Stimulated activated CD4-positive, alpha-beta T cell treated with anti-CD3 and anti-CD28 coated beads, Interleukin-15, amount 100 ng/mL, for 48 hours (primary cell): ENCODE measurements around the gene CLUH.
A peak's percentile ranks its signal among the peaks of the same experiment; 100 is the strongest.

Source experiments
- DNase-seq, 2 donors: peaks; one replicate each; pipeline ENCODE4 v3.0.0-alpha.2; 2020; ENCODE audit warnings: low read depth in 2 of 2

CLUH gene

DNA sequence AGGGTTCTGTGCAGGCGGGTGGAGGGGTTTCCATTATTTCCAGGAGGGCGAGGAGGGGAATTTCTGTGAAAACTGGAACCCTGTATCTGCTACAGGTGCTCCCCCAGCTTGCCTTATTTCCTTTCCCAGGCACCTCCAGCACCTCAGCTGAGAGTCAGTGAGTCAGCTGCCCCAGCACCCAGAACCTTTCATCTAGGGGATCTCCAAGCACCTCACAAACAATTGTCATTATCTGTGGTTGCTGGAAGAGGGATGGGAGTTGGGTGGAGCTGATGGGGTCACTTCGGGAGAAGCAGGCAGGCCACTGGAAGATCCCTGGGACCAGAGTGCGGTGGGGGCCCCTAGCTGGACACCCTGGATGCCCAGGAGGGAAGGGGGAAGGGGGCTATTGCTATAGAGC, 10.0 kb upstream of the CLUH start:
- DNase-seq: no peak

- no peak for DNase-seq
Measured at GRCh38 chr17:2719861-2720260, 8.3 kb upstream of the CLUH start.

DNA sequence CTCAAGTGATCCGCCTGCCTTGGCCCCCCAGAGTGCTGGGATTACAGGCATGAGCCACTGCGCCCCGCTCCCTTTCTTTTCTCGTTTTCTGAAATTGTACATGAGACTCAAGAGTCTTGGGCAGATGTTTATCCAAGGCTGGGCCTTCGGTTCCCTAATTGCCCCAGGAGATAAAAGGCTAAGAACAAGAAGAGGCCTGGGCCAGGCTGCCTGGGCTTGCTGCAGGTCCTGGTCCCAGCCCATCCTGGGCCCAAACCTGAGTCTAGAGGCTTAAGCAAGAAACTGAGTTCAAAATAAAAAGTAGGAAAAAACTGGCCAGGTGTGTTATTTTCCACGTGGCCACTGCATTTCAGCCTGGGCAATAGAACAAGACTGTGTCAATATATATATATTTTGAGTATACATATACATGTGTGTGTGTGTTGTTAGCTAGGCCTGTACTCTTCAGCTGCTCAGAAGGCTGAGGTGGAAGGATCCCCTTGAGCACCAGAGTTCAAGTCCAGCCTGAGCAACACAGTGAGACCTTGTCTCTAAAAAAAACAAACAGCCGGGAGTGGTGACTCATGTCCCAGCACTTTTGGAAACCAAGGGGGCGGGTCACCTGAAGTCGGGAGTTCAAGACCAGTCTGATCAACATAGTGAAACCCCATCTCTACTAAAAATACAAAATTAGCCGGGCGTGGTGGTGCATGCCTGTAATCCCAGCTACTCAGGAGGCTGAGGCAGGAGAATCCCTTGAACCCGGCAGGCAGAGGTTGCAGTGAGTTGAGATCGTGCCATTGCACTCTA, 6.8 kb upstream of the CLUH start:
- no peak for DNase-seq

GRCh38 chr17:2716649-2717048, 5.1 kb upstream of the CLUH start:
- DNase-seq: no peak

- no peak for DNase-seq
Measured at GRCh38 chr17:2713881-2714280, 2.3 kb upstream of the CLUH start.

GRCh38 chr17:2712300-2713043, 908 bp upstream of the CLUH start:
- DNase-seq: no peak

- DNase-seq: peak in 1 of 2 donors; percentile 32
Measured at GRCh38 chr17:2710803-2711607, 559 bp downstream of the CLUH start.

- no peak for DNase-seq
Measured at GRCh38 chr17:2710071-2710802, 1.3 kb downstream of the CLUH start.

GRCh38 chr17:2709183-2709661, 2.3 kb downstream of the CLUH start:
- DNase-seq: no peak

GRCh38 chr17:2708585-2709182, 2.9 kb downstream of the CLUH start:
- DNase-seq: no peak

DNA sequence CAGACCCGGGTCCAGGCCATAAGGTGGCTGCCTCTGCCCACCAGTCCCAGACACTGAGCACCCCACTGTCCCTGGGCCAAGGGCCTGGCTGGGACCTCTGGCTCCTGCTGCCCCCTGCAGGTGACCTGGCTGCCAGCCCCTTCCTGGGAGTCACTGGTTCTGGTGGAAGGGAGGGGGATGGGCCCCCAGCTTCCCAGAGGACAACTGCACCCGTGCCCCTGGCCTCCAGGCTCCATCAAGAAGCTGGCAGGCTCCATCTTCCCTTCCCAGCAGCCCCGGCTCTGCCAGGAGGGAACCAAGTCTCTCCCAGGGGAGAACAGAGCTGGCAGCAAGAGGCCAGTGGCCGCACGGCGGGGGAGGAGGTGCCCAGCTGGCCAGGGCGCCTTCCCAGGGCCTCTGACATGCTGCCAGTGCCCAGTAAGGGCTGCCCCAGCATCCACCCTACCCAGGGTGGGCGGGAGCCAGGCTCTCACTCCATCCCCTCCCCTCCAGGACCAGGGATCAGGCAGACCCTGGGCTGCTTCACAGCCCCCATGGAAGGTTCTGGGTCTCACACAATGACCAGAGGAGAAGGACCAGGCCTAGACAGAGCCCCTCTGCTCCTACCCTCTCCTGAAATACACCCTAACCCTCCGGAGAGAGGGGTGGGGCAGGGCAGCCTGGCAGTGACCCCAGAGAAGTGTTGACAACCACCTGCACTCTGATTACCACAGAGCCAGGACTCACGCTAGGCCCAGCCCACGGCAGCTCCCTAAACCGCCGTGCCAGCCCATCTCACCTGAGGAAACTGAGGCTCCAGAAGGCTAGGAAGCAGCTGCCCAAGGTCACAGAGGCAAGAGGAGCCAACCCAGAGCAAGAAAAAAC, 3.6 kb downstream of the CLUH start:
- no peak for DNase-seq

DNA sequence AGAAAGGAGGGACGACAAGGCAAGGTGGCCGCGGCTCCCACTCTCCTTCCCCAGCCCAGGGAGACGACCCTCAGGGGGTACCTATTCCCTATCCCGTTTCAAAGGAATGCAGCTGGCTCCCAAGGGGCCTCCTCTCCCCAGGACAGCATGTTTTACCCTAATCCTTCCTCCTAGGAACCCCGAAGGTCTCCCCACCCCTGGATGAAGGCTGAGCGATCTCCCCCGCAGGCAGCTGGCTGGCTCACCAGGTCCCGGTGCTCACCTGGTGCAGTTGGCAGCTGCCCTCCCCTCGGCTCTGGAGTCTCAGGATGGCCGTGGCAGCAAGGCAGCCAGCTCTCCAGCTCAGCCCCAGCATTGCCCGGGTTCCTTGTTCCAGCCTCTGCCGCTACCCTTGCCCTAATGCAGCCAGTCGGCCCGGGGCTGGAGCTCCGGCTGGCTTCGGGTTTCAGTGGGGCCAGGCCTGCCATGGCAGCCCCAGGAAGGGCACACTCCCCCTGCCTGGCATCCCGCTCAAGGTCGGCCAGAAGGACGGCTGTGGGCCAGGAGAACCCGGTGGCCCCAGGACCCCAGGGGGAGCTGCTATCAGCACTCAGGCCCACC, 4.6 kb downstream of the CLUH start:
- DNase-seq: no peak

- no peak for DNase-seq
Measured at GRCh38 chr17:2705888-2706795, 5.4 kb downstream of the CLUH start.

DNA sequence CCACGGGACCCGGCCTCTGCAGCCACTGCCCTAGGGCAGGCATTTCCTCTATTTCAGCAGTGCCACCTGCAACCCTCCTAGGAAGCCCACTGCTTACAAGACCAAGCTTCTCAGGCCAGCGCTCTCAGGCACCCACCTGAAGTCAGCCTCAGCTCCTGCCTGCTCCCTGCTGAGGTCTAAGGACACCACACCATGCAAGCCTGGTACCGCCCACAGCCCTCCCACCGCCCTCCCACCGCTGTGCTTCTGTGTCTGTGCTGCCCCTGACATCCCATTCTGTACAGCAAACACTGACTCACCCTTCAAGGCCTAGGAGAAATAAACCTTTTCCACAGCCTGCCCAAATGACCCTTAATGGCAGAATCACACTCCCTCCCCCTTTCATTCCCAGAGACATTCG, 6.3 kb downstream of the CLUH start:
- no peak for DNase-seq

GRCh38 chr17:2704890-2705248, 6.7 kb downstream of the CLUH start:
- DNase-seq: no peak

DNA sequence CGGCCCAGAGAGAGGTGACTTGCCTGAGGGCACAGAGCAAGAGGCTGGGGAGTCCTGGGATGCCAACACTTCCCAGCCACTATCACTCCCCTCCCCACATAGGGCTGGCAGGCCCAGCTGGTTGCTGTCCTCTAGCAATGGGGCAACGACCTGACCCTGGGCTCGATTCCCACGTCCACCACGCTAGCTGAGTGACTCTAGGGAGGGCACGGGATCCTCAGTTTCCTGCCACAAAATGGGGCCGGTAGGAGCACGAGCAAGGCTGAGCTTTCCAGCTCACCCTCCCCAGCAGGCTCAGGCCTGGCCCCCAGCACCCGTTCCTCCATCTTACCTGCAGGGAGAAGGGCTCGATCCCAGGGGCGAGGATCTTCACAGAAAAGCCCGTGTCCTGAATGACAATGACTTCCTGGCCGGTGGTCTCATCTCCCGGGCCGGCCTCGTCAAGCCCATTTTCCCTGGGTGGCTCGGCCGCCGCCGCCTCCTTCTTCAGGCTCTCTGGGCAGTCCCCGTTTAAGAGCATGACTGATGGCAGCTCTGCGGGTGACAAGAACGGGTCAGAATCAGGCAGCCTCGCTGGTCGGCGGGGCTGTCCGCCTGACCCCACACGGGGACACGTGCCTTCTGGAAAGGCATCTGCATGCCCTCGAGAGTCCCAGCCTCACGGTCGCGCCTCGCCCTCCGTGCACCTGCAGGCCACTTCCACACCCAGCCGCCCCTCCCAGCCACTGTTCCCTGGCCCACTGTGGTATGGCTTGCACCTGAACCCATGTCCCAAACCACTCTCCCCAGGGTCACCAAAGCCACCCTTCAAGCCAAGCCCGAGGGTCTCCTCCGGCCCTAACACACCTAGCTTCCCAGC, 7.3 kb downstream of the CLUH start:
- no peak for DNase-seq

- DNase-seq: no peak
Measured at GRCh38 chr17:2703606-2704005, 8.0 kb downstream of the CLUH start.

- DNase-seq: no peak
Measured at GRCh38 chr17:2703181-2703580, 8.4 kb downstream of the CLUH start.
